ENCODE results near the gene RAP2B.

Gene RAP2B

DNA sequence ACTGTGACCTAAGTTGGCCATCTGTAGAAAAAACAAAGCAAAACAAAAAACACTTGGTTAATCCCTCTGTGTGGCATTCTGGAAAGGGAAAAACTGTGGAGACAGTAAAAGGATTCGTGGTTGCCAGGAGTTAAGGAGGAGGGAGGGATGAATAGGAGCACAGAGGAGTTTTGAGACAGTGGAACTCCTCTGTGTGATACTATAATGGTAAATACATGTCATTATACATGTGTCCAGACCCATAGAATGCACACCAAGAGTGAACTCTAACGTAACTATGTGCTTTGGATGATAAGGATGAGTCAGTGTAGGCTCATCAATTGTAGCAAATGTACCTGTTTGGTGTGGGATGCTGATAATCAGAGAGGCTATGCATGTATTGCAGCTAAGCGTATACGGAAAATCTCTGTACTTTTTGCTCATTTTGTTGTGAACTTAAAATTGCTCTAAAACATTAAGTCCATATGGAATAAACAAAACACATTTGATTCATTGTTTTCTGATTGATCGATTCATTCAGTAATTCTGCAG, 33.4 kb downstream of the RAP2B start:
- no peak for DNase-seq

DNA sequence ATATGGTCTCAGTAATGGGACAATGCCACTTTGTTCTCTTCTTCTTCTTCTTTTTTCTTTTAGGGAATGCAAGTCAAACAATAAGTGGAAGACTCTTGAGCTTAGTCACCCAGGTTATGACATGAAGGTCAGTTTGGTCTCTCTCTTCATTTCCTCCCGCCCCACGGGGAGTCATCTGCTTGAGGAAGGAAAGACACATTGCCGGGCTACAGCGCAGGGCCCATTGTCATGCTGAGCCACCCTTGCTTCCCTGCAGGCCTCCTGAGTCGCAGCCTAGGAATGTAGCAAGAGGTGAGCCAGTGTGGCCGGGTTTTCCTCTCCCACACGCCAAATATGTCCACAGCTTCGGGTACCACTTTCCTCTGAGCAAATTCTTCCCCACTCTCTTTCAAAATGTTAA, 47.6 kb downstream of the RAP2B start:
- no peak for DNase-seq

DNA sequence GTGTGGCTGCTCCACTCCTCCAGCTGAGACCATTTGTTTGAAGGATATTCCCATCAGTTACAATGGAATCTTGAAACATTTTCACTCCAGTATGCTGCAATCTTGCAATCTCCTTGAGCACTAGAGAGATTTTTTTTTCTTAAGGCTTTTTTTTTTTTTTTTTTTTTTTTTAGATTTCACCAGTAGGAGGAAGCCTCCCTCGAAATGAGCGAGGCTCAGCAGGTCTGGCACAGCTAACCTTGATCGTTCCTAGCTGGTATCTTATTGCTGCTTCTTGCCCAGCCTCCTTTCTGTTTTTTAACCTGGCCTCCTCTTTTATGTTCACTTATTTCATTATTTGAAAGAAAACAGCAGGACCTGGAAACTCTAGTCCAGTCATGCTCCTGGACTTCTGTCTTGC, 48.1 kb downstream of the RAP2B start:
- no peak for DNase-seq

DNA sequence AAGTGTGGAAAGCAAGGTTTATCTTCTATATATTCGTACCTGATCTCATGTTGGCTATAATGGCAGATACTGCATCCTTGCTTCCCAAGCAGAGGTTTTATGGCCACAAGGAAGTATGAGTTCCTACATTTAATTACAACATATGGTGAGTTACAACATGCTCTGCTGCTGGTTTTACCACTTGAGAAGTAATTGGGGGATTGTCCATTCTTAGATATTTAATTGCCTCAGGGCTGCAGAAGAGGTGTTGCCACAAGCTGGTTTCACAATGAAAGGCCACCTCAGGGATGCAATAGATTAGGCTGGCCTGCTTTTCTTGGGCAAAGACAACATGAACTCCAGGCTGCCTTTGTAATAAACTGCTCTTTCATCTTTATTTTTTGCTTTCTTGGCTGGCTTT, 48.6 kb downstream of the RAP2B start:
- no peak for DNase-seq

DNA sequence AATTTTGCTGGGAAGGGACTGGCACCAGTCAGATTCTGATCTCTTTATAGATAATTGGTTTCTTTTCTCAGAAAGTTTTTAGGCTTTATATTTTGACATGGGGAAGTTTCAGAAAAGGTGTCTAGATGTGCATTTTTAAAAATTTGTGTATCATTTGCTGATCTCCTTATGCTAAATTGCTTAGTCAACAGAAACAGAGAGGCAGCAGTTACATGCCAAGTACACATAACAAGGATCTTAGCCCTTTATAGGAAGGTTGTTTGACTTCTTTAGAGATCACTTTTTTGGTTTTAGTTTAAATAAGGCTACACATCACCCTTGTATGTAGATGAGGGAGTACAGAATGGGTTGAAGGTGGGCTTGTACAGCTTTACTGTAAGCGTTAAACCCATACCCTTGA, 53.5 kb downstream of the RAP2B start:
- no peak for DNase-seq

DNA sequence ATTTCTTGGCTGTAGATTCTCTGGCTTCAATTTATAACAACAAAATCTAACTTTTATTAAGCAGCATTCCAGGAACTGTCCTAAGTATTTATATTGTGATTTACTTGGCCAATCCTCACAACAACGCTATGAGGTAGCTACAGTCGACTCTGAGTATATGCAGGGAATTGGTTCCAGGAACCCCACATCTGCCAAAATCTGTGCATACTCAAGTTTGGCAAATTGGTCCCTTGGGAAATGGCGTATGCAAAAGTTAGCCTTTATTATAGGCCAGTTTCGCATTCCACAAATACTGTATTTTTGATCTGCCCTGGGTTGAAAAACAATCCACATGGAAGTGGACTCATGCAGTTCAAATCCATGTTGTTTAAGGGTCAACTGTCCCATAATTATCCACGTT, 53.9 kb downstream of the RAP2B start:
- no peak for DNase-seq

DNA sequence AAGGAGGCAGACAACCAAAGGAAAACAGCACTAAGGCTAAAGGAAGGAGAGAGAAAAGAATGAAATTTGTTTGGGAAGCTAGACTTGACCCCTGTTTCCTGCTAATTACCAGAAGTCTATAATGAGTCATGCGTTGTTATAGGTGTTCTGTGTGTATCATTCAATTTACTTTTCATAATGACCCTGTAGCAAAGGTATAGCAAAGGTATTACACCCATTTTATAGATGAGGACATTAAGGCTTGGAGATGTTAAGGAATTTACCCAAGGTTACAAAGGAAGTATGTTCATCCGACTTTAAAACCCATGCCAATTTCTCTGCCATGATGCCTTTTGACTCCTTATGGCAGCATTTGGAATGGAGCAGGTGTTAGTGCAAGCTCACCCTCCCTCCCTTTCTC, 54.9 kb downstream of the RAP2B start:
- no peak for DNase-seq

DNA sequence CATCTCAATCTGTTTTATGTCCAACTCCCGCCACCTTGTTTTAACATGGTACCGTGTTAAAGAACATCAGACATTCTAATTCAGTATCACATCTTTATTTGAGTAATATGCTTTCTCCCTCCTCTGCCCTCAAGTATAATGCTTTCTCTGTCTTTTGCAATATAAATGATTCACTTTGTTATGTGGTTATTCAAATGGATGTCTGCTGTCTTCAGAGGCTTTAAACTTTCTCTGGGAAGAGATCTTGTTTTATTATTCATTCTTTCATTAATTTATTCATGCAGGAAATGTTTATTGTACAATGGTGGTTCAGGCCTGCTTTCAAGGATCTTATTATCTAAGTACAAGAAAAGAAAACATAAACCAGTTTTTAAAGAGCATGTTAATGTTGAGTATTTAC, 57.1 kb downstream of the RAP2B start:
- no peak for DNase-seq
